GM20000 (cell line): Measurements from ENCODE around the gene GRAMD1C.

Experiments
- DNase-seq: peaks from one replicate; pipeline ENCODE4 v3.0.0; 2012; ENCODE audit warnings: low spot score
- TF ChIP-seq, protein P1 (sequence below): IDR thresholded peaks from 2 replicates; pipeline ENCODE4 v1.5.1; 2012; ENCODE audit warnings: mild to moderate bottlenecking, control low read depth; ENCODE audit errors: extremely low read depth, missing control alignments

Gene GRAMD1C

DNA sequence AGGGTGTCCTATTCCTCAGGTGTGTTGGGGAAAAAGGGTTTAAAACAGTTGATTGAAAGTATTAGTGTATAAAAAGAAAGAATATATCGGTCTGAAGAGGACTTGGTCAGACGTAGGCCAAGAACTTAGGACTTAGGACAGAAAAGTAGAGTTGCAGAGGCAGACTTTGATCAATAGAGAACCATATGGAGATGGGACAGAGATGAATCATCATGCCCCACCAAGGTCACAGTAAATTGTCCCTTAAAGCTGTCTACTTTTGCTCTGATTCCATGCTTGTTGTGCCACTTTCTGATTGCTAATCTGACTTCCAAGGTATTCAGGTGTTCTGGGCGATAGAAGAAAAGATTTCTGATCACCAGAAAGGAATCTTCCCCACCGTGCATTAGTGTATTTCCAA is 56.3 kb downstream of the GRAMD1C start:
- TF ChIP-seq, protein P1, sequence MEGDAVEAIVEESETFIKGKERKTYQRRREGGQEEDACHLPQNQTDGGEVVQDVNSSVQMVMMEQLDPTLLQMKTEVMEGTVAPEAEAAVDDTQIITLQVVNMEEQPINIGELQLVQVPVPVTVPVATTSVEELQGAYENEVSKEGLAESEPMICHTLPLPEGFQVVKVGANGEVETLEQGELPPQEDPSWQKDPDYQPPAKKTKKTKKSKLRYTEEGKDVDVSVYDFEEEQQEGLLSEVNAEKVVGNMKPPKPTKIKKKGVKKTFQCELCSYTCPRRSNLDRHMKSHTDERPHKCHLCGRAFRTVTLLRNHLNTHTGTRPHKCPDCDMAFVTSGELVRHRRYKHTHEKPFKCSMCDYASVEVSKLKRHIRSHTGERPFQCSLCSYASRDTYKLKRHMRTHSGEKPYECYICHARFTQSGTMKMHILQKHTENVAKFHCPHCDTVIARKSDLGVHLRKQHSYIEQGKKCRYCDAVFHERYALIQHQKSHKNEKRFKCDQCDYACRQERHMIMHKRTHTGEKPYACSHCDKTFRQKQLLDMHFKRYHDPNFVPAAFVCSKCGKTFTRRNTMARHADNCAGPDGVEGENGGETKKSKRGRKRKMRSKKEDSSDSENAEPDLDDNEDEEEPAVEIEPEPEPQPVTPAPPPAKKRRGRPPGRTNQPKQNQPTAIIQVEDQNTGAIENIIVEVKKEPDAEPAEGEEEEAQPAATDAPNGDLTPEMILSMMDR = no peak
- DNase-seq = no peak

DNA sequence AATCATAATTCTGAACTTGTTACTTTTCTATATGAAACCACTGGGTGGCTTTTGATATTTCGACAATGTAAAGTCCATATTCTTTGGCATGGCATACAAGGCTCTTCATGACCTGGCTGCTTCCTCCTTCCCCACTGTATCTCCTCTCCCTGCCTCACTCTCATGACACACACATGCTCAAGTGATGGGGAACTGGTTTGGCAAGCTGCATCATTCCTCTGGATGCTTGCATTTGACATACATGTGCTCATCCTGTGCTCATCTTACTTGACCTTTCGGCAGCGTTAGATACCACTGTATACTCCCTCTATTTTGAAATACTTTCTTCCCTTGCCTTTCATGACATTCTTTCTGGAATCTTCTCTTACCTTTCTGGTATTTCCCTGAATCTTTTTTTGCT is 57.4 kb downstream of the GRAMD1C start:
- TF ChIP-seq, protein P1 = no peak
- no peak for DNase-seq

DNA sequence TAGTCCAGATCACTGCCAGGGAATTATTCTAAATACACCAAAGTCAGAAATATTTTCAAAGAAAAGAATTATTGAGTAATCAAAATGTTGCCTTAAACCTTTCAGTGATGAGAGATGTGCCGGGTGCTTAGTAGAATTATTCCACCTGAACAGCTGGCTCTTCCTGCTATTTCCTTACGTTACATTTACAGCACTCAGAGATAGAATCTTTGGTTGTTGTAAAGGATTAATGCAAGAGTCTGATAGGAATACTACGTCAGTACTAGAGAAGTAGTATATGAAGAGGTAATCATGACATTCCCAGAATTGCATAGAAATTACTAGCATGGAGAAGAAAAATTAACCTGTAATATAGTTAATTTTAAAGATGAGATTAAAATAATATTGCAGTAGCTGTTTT is 58.3 kb downstream of the GRAMD1C start:
- DNase-seq = no peak
- TF ChIP-seq, protein P1 = no peak

DNA sequence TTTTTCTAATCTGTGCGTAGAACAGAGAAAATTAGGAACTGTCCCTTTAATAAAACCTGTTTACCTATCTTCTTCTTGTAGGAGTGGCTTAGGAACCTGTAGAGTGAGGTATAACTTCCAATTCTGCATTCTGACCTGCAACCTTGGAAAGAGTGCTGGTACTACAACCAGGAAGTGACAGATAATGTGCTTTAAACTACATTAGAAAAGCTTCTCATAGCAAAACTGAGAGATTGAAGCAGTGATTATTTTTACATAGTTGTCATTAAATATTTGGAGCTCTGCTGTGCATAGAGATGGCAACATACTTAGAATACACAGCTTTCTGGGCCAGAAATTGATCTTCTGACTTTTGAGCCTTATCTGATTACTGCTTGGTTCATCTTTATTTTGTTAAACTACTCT is 58.8 kb downstream of the GRAMD1C start:
- TF ChIP-seq, protein P1 = no peak
- no peak for DNase-seq

DNA sequence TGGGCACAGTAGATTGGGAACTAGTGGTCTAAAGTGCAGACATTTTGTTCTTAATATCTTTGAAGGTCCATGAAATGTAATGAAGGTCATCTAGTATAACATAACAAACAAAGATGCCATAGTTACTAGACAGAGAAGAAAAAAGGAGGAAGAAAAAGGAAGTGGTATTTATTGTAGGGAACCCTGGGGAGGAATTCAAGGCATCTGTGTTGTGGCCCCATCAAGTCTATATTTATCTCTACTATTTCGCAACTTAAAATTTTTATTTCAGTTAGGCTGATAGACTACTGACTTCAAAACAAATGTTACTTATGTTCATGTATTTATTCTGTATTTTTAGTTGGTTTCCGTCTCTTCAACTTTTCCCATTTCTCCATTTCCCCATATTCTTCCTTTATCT is 60.3 kb downstream of the GRAMD1C start:
- TF ChIP-seq, protein P1 = no peak
- DNase-seq = no peak

DNA sequence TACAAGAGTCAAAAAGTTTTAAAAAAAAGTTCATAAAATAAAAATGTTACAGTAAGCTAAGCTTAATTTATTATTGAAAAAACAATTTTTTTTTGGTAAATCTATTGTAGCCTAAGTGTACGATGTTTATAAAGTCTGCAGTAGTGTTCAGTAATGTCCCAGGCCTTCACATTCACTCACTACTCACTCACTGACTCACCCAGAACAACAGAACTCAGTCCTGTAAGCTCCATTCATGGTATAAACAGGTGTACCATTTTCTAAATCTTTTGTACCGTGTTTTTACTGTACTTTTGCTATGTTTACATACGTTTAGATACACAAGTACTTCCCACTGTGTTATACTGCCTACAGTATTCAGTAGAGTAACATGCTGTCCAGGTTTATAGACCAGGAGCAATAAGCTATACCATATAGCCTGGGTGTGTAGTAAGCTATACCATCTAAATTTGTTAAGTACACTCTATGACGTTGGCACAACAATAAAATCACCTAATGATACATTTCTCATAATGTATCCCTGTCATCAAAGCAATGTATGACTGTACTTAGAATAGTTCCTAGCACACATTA is 68.1 kb downstream of the GRAMD1C start:
- TF ChIP-seq, protein P1 = no peak
- DNase-seq = no peak

DNA sequence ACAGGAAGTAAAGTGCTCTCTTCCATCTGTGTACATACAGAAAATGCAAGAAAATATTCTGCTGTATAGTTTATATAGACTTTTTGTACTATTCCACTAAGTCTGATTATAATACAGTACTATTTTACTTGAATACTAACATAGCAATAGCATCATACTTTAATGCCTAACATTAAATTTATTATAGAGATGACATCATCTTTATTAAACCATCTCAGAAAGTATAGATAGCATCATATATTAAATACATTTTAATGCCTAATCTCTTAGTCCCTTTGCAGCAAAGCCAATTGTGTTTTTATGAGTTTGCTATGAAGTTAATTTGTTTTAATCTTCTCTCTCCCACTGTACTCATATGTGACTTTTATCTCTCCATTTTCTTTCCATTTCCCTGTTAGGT is 69.5 kb downstream of the GRAMD1C start:
- no peak for DNase-seq
- TF ChIP-seq, protein P1 = no peak
